PC-3 (cell line): Measurements from ENCODE around the gene NDEL1.

Experiments used
- EZH2phosphoT487 ChIP-seq: fragments of 300-600 bp; sonication (generic); IDR thresholded peaks from 2 replicates; pipeline ENCODE4 v1.6.1; 2018; ENCODE audit warnings: mild to moderate bottlenecking, antibody characterized with exemption, low read length, borderline replicate concordance
- TF ChIP-seq, protein P1 (sequence below): fragments of 300-600 bp; sonication (generic); conservative IDR thresholded peaks from 2 replicates; pipeline ENCODE4 v1.5.1; 2017; ENCODE audit warnings: antibody characterized with exemption, low read depth, mild to moderate bottlenecking, low read length

- TF ChIP-seq, protein P1, sequence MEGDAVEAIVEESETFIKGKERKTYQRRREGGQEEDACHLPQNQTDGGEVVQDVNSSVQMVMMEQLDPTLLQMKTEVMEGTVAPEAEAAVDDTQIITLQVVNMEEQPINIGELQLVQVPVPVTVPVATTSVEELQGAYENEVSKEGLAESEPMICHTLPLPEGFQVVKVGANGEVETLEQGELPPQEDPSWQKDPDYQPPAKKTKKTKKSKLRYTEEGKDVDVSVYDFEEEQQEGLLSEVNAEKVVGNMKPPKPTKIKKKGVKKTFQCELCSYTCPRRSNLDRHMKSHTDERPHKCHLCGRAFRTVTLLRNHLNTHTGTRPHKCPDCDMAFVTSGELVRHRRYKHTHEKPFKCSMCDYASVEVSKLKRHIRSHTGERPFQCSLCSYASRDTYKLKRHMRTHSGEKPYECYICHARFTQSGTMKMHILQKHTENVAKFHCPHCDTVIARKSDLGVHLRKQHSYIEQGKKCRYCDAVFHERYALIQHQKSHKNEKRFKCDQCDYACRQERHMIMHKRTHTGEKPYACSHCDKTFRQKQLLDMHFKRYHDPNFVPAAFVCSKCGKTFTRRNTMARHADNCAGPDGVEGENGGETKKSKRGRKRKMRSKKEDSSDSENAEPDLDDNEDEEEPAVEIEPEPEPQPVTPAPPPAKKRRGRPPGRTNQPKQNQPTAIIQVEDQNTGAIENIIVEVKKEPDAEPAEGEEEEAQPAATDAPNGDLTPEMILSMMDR, result no peak
- TF ChIP-seq EZH2phosphoT487, result no peak
These were observed 2.8 kb downstream of the NDEL1 start for GRCh38 chr17:8438441-8438840.
